DMS114 treated with DMSO at 0.1 percent for 48 hours (cell line): ENCODE results near the gene SDF2L1.
"Not testable (repeated sequence)": the region's sequence is repeated elsewhere in the genome, so short reads cannot be mapped to it uniquely, and the experiment has no call there.

Experiments used
- DNase-seq: peaks from one replicate; lab custom pipeline; 2025; ENCODE audit not compliant: unreplicated experiment; lab: John Stamatoyannopoulos, UW

SDF2L1 gene

DNA sequence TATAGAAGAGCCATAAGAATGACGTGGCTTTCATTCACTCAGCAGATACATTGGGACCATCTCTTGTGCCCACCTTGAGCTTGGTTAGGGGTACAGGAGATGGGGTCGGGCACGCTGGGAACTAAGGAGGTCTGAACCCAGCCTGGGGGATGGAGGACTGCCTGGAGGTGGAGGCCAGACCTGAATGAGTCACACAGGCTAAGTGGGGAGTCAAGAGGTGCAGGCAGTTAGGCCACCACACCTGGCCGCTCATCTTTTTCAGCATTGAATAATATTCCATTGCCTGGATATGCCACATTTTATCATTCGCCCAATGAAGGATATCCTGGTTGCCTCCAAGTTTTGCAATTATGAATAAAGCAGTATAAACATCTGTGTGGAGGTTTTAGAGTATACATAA is 19.9 kb downstream of the SDF2L1 start:
- DNase-seq: no peak

DNA sequence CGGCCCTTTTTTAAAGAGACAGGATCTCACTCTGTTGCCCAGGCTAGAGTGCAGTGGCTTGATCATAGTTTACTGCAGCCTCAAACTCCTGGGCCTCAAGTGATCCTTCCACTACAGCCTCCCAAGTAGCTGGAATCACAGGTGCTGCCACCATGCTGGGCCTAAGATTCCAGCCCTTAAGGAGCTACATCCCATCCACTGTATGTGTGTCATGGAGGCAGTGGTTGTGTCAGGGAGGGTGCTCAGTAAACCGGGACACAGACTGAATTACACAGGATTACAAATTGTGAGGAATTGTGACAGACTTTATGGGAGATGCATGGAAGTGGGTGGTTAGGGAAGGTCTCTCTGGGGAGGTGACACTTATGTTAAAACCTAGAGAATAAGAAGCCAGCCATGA is 21.6 kb downstream of the SDF2L1 start:
- DNase-seq: no peak

DNA sequence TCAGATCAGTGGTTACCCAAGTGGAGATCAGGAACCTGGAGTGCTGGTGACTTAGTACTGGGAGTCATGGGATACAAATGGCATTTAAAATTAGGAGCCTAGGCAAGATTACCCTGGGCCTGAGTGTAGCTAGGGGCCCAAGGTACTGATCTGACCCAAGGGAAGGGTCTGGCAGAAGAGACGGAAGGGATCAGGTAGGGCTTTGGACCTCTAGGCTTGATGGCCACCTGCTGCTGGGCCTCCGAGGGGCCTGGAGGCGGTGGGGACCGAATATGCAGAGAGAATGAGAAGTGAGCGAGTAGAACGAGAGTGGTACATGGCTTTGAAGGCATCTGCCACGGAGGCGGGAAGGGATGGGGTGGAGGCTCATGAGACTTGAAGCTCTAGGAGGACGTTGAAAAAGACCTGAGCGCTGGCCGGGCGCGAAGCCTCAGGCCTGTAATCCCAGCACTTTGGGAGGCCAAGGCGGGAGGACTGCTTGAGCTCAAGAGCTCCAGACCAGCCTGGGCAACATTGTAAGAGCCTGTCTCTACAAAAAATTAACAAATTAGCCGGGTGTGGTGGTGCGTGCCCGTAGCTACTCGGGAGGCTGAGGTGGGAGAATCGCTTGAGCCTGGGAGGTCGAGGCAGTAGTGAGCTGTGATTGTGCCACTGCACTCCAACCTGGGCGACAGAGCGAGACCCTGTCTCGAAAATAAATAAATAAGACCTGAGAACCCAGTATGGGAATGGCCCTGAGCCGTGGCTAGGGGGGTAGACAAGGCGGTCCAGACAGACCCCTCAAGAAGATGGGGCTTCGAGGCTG is 23.1 kb downstream of the SDF2L1 start:
- DNase-seq: no peak

DNA sequence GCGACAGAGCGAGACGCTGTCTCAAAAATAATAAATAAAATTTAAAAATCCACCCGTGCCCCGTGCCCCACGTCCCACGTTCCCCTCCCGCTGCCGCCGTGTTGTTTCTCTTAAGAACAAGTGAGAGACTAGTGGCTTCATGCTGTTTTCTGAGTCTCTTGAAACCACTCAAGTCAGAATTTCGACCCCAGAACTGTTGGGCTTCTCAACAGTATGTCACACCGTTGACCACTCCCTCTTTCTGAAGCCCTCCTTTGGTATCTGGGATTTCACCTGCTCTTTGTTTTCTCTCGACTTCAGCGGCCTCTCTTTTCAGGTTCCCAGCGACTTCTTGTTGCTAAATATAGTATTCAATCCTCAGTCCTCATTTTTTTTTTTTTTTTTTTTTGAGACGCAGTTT is 24.7 kb downstream of the SDF2L1 start:
- DNase-seq: no peak

DNA sequence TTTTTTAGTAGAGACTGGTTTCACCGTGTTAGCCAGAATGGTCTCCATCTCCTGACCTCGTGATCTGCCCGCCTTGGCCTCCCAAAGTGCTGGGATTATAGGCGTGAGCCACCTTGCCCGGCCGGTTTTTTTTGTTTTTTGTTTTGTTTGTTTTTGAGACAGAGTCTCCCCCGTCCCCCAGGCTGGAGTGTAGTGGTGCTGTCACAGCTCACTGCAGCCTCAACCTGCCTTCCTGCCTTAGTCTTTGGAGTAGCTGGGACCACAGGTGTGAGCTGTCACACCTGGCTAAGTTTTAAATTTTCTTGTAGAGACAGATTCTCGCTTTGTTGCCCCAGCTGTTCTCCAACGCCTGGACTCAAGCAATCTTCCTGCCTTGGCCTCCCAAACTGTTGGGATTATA is 26.9 kb downstream of the SDF2L1 start:
- DNase-seq: no peak

DNA sequence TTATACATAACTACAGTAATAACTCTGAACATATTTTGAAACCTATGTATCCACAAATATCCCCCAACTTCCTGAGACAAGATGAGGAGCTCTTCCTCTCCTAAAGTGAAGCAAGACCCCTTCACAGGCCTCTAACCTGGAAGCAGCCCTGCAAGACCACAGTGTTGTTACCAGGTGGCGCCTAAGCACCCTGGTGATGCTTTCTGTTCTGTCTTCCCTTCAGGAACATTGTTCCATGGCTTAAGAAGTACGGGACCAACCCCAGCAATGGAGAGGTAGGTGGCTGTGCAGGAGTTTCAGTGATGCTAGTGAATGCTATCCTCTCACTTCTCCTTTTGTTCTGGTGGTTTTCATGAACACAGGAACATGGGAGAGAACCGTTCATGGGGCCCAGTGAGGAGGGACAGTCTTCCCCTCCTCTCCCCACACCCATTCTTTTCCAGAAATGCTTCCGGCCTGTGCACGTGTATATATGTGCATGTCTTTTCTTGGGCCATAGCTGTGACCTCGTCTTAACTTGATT is 30.1 kb downstream of the SDF2L1 start:
- DNase-seq: no peak

DNA sequence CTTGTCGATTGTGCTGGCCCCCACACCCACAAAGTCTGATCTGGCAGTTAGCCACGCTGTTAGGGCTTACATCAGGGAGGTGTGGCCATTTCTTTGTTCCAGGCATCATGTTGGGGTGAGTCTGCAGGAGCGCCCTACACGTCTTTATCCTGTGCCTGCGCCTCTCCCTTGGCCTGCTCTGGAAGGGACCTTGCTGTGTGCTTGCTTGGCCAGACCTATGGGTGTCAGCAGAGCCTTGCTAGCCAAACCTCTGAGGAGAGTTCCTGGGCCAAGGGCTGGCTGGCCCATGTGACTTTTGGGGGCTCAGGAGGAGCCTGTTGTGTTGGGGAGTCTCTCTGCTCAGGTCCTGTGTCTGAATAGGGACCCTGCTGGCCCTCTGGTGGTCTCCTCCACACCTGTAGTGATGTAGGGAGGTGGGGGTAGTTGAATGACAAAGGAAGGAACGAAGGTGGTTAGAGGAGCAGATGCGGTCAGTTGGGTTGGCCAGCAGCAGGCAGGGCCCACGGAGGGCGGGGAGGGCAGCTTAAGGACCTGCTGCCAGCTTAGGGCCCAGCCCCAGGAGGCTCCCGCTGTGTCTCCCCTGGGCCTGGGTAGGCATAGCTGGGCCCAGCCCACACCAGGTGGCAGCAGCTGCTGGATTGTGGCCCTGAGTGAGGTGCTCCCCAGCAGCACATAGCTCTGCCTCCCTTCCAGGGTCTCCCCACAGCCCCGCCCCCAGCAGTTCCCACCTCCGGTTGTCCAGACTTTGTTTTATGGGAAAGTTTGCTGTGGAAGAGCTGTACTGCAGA is 31.6 kb downstream of the SDF2L1 start:
- DNase-seq: no peak

DNA sequence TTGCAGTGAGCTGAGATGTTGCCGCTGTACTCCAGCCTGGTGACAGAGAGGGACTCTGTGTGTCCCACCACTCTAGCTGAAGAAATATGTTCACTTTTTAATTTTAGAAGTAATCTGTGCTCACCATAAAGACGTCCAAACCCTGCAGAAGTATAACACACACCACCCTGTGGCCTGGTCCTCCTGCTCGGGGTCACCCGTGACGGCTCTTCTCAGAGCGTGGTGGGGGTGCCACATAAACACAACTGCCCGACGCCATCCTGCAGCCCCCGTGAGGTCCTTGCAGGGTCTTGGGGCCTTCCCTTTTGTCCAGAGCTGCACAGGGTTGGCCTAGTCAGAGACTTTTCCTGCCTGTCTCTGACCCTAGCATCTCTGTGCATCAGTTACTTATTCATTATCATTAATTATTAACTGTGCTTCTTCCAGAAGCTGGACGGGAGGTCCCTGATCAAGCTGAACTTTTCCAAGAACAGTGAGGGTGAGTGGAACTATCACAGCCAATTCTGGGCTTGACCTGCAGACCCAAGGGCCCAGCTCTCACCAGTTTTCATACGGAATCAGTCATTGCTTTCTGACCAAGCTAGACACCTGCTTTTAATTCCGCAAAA is 32.6 kb downstream of the SDF2L1 start:
- no peak for DNase-seq

DNA sequence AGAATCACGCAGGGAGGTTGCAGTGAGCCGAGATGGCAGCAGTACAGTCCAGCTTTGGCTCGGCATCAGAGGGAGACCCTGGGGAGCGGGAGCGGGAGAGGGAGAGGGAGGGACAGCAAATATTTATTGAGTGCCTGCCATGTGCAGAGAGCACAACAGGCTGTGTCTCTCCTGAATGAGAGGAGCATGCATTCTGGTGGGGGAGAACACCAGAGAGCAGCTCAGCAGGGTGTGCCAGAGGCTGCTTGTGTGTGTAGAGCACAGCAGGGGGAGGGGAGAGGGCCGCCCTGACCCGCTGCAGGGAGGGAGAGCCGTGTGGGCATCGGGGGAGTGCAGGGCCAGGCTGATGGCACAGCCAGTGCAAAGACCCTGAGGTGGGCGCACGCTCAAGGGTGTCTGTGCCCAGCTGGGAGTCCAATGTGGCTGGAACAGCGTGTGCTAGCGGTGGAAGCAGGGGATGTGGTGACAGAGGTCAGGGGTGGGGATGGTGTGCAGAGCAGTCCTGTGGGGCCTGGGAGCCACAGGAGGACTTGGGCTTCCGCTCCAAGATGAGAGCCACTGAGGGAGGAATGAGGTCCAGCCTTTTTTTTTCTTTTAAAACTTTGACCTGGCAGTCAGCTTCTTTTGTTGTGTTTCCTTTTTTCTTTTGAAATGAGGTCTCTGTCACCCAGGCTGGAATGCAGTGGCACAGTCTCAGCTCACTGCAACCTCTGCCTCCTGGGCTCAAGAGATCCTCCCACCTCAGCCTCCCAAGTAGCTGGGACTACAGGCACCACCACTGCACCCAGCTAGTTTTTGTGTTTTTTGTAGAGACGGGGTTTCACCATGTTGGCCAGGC is 35.7 kb downstream of the SDF2L1 start:
- no peak for DNase-seq

DNA sequence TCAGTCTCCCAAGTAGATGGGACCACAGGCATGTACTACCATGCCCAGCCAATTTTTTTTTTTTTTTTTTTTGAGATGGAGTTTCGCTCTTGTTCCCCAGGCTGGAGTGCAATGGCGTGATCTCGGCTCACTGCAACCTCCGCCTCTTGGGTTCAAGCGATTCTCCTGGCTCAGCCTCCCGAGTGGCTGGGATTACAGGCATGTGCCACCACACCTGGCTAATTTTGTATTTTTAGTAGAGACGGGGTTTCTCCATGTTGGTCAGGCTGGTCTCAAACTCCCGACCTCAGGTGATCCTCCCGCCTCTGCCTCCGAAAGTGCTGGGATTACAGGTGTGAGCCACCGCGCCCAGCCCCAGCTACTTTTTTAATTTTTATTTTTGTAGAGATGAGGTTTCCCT is 36.7 kb downstream of the SDF2L1 start:
- not testable (repeated sequence) for DNase-seq

DNA sequence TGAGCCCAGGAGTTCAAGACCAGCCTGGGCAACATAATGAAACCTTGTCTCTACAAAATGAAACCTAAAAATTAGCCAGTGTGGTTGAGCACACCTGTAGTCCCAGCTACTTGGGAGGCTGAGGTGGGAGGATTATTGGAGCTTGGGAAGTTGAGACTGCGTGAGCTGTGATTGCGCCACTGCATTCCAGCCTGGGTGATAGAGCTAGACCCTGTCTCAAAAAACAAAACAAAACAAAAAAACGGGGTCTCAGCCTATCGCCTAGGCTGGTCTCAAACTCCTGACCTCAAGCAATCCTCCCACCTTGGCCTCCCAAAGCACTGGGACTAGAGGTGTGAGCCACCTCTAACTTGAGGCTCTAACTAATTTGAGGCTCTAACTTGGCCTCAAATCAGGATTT is 37.3 kb downstream of the SDF2L1 start:
- DNase-seq: no peak

DNA sequence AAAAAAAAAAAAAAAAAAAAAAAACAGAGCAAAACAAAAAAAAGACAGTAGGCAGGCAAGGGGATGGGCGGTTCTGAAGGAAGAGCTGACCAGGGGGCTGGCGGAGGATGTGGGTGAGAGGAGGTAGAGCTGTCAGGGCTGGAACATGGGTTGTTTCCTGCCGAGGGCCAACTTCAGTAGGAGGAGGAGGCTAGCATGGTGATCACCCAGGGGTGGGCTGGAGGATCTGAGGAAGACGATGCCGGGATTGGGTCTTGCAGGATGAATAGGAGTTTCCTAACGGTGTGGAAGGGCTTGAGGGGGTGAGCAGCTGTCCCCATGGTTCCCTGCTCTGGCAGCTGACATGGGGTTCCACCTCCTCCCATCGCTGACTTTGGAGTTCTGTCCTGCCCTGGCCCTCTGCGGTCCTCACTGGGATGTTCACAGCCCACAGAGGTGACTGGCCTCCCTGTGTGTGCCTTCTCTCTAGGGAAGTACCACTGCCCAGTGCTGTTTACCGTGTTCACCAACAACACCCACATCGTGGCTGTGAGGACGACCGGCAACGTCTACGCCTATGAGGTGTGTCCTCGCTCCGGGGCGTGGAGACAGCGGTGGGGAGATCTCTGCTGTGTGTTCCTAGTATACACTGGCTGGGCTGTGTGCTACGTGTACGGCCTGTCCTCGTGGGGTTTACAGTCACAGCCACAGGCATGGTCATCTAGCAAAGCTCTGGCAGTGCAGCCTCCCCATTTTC is 38.9 kb downstream of the SDF2L1 start:
- no peak for DNase-seq

DNA sequence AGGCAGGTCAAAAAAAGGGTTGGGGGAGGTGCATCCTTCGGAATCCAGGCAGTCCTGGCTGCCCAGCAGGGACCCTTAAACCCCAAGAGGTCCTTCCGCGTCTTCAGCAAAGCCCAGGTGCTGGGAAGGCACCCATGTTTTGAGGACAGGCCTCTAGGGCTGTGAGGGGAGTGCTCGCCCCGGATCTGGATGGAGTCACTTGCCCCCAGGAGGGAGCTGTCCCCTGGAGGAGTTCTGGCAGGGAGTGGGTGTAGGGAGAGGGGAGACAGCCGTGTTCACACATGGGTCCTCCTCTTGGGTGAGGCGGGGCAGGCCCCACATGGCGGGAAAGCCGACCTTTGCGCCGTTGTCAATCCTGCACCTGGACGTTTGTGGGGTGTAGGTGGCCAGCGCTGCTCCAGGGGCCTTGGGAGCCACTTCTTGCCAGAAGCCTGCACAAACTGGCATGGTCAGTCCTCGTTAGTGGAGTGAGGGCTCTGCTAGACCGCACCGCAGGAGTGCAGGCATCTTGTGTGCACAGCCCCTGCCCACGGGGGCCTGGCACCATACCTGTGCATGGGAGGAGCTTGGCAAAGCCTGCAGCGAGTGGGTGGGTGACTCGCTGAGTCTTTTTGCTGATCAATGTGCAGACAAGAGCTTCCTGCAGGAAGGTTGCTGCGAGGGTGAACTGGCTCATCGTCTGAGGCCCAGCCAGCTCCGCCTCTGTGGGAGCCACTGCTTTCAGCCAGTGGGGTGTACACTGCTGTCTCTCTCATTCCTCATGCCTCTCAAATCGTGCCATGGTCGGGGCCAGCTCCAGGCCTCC is 39.7 kb downstream of the SDF2L1 start:
- no peak for DNase-seq

DNA sequence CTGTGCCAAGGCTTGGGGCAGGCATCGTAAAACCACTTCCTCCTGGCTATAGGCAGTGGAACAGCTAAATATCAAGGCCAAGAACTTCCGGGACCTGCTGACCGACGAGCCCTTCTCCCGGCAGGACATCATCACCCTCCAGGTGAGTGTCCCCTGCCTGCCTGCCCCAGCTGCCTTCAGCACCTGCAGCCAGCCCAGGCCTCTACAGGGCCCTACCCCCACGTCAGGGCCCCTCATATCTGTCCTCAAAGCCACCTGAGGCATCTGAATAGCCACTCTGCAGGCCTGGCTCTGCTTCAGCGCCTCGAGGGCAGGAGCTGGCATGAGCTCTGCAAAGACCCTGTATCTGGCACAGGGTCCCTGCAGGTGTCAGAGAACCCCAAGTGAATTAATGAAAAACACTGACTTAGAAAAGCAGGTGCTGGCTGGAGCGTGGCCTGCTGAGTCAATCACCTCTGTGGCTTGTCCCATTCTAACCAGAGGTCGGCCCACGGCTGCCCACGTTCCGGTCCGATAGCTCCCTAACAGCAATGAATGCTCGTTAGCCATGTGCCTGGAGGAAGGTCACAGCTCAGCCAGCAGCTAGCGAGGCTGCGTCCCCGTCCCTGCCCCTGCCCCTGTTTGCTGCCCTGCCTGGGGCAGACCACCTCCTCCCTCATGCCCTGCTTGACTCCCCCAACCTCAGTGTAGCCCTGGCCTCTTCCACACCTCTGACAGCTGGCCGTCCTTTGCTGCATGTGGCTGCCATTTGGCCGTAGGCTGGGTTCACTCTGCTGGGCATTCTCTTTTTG is 40.5 kb downstream of the SDF2L1 start:
- no peak for DNase-seq

DNA sequence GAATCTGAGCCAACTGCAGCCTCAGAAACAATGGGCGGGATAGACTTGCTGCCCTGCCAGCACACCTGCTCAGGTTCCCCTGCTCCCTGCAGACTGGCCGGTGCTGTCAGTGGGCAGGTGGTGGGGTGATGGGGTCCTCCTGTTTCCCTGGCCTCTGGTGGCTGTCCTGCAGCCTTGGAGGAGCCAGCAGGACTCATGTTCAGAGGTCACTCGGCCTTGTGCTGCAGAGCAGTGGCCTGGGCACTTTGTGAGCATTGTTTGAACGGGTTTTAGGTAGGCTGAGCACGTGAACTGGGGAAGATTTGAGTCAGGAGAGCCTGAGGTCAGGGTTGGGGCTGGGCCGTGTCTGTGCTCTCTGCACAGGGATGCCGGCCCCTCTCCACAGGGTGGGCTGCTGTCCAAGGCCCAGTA is 41.3 kb downstream of the SDF2L1 start:
- no peak for DNase-seq

DNA sequence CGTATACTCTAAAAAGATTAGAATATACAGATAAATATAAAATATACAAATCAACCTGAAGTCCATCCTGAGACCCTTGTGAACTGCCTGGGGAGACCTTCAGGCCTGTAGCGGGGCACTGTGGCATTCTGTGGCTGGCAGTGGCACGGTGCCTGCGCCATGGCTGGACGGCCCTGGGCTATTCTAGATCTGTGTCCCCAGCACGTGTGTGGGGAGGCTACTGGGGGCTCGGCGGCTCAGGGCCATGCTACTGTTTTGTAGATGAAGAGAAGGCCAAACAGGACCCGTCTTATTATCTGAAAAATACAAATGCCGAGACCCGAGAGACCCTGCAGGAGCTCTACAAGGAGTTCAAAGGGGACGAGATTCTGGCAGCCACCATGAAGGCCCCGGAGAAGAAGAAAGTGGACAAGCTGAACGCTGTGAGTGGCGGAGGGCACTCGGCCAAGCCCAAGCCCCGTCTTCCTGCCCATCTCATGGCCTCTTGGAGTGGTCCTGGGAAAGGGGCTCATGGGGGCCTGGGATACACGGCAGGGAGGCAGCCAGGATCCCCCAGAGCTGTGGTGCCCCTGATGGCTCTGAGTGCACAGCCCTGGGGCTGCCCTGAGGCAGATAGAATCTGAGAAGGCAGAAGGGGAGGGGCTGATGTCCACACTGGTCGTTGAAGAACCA is 42.5 kb downstream of the SDF2L1 start:
- DNase-seq: no peak

DNA sequence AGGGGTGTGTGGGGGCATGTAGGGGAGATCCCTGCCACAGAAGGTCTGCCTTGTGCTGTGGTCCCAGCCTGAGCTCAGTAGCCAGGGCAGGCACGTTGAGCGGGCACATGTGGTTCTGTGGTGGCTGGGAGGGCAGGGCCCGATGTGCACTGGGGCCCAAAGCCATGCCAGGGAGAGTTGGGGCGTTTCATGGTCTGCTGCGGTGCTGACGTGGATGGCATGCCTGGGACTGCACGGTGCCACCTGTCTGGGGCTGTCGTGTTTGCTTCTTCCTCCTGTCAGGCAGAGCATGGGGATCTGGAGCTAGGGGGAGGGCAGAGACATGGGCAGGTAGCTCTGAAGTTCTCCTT is 43.0 kb downstream of the SDF2L1 start:
- no peak for DNase-seq

DNA sequence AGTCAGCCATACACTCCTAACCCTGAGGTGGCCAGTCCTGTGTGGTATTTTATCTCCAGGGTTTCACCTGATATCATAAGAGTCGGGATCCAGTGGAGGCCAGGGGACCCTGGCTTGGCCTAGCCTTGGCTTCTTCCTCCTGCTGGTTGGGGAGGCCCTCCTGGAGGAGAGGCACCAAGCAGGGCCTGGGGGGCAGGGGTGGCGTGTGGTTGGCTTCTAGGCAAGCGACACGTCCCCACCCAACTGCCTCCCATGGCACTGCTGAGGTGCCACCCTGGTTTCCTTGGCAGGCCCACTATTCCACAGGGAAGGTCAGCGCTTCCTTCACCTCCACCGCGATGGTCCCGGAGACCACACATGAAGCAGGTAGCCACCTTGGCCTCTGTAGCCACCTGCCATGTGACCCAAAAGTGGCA is 44.1 kb downstream of the SDF2L1 start:
- DNase-seq: no peak
